ENCODE results near the gene MEF2D.

The MEF2D gene

DNA sequence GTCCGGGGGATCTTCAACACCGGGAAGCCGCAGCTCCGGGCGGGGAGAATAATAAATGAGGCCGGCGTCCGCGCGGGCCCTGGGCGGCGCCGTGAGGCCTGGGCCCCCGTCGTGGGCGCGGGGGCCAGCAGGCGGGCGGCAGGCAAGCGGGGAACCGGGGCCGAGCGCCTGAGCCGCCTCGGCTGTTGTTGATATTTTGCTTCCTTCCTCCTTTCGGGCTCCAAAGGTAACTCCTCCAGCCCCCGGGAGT, at the start of gene MEF2D:
Gene MEF2D (minus strand): TSS at position 233 of the 250 bp plus-strand sequence. CDS start 17,483 bp downstream, outside the sequence.
- no peak for DNase-seq (ENCODE audit: low read depth, low spot score)

GRCh38 chr1:156550346-156550745, 49.8 kb upstream of the MEF2D start:
- no peak for DNase-seq (ENCODE audit: low read depth, low spot score)

- DNase-seq (ENCODE audit: low read depth, low spot score), result no peak
Observed at GRCh38 chr1:156549831-156550230, 49.3 kb upstream of the MEF2D start.

DNA sequence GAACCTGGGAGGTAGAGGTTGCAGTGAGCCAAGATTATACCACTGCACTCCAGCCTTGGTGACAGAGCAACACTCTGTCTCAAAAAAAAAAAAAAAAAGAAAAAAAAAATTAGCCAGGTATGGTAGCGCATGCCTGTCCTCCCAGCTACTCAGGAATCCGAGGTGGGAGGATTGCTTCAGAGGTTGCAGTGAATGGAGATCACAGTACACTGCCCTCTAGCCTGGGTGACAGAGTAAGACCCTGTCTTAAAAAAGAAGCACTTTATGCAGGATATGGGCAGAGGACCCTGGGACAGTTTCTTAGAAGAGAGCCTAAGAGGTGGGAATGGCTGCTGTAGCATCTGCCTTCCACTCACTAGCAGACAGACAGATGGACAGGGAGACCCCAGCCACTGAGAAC, 48.8 kb upstream of the MEF2D start:
- no peak for DNase-seq (ENCODE audit: low read depth, low spot score)

GRCh38 chr1:156547982-156548381, 47.4 kb upstream of the MEF2D start:
- DNase-seq (ENCODE audit: low read depth, low spot score), result no peak

DNA sequence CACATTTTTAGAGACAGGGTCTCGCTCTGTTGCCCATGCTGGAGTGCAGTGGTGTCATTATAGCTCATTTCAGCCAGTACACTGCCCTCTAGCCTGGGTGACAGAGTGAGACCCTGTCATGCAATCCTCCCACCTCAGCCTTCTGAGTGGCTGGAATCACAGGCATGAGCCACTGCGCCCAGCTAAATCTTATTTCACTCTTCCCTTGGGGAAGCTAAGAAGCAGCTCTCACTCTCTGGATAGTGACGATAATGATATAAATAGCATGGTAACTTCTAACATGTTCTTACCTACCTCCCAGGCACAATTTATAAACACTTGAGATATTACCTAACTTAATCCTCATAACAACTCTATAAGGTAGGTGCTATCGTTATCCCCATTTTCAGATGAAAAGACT, 46.9 kb upstream of the MEF2D start:
- no peak for DNase-seq (ENCODE audit: low read depth, low spot score)

- no peak for DNase-seq (ENCODE audit: low read depth, low spot score)
Observed at GRCh38 chr1:156546267-156546666, 45.7 kb upstream of the MEF2D start.

DNA sequence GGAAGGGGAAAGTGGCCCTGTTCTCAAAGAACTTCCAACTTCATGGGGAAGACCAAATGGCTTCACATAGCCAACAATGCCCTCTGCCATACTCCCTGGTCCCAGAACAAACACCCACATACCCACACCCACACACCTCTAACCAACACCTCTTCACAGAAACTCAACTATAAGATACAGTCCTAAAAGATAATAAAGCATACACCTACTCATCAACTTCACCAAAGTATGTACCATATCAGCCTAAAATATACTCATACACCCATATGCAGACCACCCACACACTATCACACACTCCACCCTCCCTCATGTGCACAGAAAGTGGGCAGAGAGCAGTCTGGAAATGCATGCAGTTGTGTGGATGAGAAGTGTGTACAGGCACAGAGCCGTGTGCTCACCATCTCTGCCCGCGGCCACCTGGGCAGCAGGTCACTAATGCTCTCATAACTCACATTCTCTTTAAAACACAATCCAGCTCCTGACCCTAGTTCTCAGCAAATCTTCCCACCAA, 44.1 kb upstream of the MEF2D start:
- DNase-seq (ENCODE audit: low read depth, low spot score), result no peak

DNA sequence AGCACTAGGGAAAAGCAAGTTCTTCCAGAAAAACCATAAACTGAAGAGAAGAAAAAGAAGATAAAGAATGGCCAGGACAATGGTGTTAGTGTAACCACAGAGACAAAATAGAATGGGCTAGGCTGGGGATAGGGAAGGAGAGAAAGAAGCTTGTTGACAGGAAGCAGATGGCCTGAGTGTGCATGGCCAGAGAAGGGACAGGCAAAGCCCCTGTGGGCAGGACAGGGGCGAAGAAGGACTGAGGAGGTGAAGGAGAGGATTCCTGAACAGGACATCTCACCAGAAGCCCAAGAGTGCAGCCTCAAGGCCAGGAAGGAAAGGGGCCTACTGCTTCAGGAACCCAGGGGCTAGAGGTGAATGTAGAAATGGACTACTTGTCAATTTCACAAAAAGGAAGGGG, 42.5 kb upstream of the MEF2D start:
- DNase-seq (ENCODE audit: low read depth, low spot score), result no peak

GRCh38 chr1:156540955-156541354, 40.4 kb upstream of the MEF2D start:
- DNase-seq (ENCODE audit: low read depth, low spot score), result no peak

DNA sequence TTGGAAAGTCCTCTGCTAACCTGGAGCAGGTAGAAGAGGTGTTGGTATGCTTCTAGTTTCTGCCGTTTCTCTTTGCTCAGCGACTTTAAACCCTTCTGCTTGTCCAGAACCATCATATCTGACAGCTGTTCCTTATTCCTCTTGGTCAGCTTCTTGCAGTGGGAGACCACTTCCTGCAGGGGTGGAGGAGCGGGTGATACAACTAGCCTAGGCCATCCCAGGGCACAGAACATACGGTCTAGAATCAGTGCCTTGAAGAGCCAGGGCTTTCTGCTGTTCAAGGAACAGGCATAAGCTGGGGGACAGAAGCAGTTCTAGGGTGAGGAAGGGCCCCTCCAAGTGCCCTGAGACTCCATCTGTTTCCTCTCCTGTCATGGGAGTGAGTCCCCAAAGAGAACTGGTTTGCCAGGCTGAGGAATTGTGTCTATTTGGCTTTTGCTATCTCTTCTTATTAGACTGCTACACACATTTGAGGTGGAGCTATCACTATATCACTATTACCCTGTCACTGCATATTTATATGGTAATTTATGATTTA, 39.3 kb upstream of the MEF2D start:
- no peak for DNase-seq (ENCODE audit: low read depth, low spot score)

DNA sequence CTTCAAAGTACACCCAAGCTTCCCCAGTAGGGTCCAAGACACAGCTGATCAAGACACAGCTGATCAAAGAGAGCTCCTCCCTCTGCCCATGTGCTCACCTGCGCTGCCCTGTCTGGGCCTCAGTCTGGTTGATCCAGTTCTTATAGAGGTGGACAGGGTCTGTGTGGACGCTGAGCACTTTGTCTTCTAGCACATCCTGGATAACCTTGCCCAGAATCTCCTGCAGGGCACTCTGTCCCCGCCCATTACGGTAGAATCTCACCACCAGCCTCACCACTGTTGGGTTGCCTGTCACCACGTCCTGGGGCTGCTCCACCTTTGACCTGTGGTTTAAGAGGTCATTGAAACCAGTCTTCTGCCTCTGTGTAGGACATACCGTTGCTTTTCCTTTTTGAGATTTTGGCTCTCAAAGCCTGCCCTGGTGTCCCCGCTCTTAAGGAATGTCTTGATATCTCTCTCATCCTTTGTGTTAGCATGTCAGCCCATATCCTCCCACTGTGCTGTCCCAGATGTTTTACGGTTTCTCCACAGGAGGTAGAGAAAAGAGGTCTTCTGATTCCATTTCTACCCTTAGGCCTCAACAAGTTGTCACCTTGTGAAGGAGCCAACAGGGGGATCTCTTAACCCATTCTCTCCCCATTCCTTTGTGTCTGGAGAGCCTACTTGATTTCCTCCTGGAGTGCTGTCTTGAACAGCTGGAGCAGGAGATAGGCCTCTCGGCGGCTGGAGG, 38.3 kb upstream of the MEF2D start:
- DNase-seq (ENCODE audit: low read depth, low spot score), result no peak

DNA sequence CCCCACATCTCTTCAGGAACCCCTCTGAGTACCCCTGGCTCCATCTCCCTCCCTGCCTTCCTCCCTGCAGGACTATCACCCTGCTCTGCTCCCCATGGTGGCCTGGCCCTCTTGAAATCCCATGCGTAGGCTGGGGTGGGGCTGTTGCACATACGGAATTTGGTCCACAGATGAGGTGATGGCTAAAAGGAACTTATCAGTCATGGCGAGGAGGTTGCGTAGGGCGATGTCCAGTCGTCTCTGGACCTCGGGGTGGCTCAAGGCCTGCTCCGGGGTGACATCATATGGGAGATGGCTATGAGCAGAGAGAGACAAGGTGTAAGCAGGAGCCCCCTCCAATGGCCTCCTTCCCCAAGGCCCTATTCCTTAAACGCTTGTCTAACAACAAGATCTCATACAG, 36.5 kb upstream of the MEF2D start:
- DNase-seq (ENCODE audit: low read depth, low spot score), result no peak

- DNase-seq (ENCODE audit: low read depth, low spot score), result no peak
Observed at GRCh38 chr1:156534424-156535060, 34.0 kb upstream of the MEF2D start.

DNA sequence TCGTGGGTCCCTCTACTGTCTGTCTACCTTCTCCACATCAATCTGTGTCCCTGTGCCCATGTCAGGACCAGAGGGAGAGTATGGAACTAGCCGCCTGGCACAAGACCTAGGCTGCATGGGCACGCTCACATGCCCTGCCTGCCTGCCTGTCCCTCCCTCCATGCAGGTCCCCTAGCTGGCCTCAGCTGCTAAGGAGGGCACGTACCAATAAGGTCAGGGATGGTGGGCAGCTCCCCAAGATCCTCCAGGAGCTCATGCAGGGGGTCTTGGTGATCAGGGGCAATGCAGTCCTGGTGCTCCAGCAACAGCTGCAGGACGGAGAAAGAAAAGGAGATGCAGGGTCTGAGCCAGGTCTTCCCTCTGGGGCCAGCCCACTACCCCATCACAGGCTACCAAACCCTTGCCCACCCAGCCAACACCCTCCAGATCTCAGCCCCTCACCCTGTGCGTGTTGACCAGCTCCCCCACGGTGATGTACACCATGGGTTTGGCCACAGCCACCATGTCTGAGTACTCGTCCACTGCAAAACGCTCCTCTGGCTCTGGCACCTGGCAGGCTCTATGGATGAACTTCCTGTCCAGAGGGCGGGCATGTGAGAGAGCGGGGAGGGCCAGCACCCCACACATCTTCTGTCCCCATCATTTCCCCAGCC, 33.1 kb upstream of the MEF2D start:
- DNase-seq (ENCODE audit: low read depth, low spot score), result no peak

DNA sequence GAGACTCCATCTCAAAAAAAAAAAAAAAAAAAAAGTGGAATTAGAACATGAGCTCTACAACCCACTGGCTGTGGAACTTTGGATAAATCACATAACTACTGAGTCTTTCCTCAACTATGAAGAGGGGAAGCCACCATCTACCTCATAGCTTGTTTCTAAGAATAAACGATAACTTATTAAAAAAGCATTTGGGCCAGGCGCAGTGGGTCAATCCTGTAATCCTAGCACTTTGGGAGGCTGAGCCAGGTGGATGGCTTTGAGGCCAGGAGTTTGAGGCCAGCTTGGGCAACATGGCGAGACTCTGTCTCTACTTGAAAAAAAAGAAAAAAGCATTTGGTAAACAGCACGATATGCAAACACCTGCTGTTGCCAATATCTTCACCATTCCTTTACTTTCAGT, 31.8 kb upstream of the MEF2D start:
- no peak for DNase-seq (ENCODE audit: low read depth, low spot score)

DNA sequence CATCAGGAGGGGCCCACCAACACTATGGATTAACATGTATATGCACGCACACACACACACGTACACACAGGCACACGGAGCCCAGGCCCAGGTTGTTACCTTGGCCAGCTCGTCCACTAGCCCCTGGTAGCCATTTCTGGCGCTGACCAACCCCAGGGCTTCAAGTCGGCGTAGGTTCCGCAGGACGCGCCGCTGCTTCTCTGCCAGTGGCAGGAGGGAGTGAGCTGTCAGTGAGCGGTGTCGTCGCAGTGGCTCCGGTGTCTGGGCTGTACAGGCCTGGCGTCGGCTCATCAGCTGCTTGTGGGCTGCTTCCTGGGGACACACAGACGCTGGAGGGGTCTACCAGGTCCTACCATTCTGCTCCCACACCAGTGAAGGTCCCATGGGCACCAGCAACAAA, 29.4 kb upstream of the MEF2D start:
- no peak for DNase-seq (ENCODE audit: low read depth, low spot score)

DNA sequence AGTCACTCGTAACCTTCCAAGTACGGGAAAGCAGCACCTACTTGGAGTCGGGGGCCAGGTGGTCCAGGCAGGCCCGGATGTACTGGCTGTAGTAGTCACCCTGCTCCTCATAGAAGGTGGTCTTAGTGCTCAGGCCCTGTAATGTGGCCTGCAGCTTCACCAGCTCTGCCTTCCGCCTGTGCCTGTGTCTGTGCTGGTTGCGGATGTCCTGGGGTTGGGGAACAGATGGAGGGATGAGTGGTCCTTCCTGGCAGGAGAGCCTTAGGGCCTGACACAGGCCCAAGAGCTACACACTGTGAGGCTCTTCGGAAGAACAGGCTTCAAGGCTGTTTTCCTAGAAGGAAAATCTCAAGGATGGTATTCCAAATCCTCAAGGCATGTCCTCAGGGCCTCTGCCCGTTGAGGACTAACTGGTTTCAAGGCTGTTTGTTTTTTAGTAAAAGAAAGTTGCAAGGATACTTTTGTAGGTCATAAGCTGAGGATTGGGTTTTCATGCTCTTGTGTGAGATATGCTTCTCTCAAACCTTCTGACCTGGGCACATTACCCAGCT, 28.4 kb upstream of the MEF2D start:
- DNase-seq (ENCODE audit: low read depth, low spot score), result no peak

- no peak for DNase-seq (ENCODE audit: low read depth, low spot score)
Observed at GRCh38 chr1:156528231-156528630, 27.7 kb upstream of the MEF2D start.

DNA sequence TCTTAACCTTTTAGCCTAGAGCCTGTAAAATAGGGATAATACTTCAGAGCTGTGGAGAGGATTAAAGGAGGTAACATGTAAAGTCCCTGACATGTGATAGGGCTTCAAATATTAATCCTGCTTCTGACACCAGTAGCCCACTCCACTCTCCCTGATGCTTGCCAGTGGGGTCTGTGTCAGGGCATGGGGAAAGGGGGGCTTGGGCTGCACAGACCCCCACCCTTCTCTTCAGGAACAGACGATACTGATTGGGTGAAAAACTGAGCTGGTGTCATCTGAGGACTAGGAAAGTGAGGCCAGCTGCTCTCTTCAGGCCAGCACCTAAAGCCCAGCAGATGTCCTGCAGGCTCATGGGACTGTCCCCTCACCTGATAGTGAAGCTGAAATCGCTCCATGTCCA, 27.0 kb upstream of the MEF2D start:
- no peak for DNase-seq (ENCODE audit: low read depth, low spot score)

DNA sequence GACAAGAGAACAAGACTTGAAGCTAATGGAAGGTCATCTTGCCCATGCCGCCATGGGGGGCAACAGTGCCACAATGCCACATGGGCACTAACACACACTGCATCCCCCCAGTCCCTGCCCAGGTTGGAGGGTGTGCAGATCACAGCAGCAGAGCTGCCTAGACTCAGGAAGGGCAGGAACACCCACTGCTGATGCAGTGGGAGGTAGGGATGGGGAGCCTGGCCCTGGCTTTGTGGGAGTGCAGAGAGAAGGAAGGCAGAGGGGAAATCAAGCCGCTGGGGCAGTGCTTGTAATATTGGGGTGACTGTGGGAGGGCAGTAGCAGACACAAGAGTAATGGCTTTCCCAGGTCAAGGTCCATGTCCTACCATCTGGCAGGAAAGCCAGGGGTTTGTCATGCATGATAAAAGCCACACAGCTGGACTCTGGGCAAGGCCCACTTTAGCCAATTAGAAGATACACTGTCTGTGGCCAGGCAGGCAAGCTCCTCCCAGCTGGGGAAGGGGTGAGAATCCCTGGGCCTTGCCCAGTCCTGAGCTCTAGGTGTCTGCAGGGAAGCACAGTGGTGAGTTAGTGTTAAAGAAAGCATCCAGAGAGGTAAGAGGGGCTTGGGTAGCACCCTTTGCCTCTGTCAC, 25.4 kb upstream of the MEF2D start:
- no peak for DNase-seq (ENCODE audit: low read depth, low spot score)

DNA sequence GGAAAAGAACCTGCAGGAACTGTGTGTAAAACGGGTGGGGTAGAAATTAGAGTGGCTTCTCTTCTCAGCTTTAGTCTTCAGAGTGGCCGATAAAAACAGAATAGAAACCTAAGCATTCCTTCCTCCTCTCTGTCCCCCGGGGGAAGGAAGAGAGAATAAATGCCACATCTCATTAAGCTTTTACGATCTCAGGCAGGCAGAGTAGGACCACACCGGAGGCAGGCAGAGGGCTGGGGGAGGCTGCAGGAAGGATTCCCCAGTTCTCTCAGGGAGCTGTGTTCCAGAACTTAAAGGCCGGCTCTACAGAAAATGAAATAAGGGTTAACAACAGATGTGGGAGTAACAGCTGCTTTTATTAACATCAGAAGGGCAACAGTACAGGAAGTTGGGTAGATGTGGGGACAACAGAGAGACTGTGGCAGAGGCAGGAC, 24.5 kb upstream of the MEF2D start:
- no peak for DNase-seq (ENCODE audit: low read depth, low spot score)
